A549 treated with RU486 at 1 μM for 4 hours (cell line): Measurements from ENCODE around the gene TNNT3. TPM values are rescaled to one million over a fixed set of nuclear protein-coding genes. Genes with fewer than 3 reads are reported as not detected.

ENCODE experiments used
- total RNA-seq: library from RNA; stranded (reverse); fragments of 200-300 nt; extraction: Qiagen RNA extraction; gene quantifications from 5 replicates; pipeline ENCODE4 v1.2.3, GENCODE V29; 2022; ENCODE audit warnings: low read depth

TNNT3 gene
- total RNA-seq: not detected in 5 replicates

DNA sequence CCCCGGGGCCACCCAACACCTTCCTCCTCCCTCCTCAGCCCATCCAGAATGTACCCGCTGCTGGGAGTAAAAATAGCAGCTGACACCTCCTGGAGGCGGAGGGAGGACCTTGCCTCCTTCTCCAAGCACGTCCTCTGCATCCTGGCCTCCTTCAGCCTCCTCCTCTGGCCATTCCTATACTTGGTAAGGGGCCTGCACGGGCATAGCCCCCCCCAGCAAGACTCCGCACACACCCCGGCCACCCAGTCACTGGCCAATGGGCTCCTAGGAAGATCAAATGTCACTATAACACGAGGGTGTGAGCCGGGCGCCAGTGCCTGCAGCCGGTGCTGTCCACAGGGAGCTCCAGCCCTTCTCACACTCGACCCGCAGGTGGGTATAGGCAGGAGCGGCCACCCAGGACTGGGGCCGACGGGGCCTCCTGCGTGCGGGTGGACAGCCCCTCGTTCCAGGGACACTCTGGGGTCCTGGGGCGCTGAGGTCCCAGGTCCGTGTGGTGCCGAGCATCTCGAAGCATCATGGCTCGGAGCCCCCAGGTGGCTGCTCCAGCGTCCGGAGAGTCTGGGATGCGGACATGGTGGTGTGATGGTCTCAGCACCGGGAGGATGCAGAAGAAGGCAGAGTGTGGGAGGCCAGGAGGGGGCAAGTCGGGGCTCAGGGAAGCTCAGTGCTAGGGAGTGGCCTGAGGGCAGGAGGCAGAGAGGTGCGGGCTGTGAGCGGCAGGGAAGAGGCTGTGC, at the start of gene TNNT3:
Gene TNNT3 (plus strand): TSS at position 313 of the 737 bp plus-strand sequence. CDS start 3,172 bp downstream, outside the sequence.

GRCh38 chr11:1891831-1892115, 27.7 kb upstream of the TNNT3 start, which contains the start of gene PRR33:
PRR33 (minus strand) TSS chr11:1891895; CDS start chr11:1890584, 1,311 bp downstream.

DNA sequence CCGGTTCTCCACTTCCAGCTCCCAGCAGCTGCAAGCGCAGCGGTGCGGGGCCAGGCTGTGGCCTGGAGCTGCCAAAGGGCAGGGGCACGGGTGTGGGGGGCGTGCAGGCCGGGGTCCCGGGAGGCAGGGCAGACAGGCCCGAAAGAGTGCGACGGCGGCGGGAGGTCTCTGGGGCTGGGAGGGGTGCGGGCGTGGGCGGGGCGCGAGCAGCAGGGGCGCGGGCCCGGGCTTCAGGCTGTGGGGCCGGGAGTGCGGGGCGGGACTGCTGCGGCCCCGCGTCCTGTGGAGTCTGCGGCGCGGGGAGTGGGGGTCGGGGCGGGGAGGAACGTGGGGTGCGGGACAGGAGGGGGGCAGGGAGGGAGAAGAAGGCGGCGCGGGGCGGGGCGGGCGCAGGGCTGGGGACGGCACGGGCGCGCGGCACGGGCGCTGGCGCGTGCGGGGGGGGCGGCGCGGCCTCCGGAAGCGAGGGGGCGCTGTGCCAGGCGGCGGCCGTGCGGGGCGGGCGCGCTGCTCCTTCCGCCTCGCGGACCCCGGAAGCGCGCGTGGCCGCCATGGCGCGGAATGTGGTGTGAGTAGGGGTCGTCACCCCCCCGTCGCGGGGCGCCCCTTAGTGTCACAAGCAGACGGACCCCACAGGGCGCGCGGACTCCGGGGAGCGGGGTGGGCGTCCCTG, 27.4 kb downstream of the TNNT3 start, which contains the start of gene MRPL23:
Gene MRPL23 (plus strand): TSS at position 521 of the 673 bp plus-strand sequence. CDS start 31 bp downstream, at position 552.

Other genes starting within 250 kb of the TNNT3 start
- not detected in 5 replicates for gene KRTAP5-6, start 222.5 kb upstream of the TNNT3 start, total RNA-seq
- 1.0 to 1.4 TPM (median 1.1 TPM) in 5 replicates for gene IFITM10, start 169.1 kb upstream of the TNNT3 start, total RNA-seq
- 329 to 529 TPM (median 476 TPM) in 5 replicates for gene CTSD, start 155.8 kb upstream of the TNNT3 start, total RNA-seq
- gene SYT8, start 84.7 kb upstream of the TNNT3 start, total RNA-seq: 0.12 to 1.00 TPM in 2 of 5 replicates, not detected in the others
- gene TNNI2, start 80.7 kb upstream of the TNNT3 start, total RNA-seq: not detected in 5 replicates
- 0.91 to 2.3 TPM (median 1.3 TPM) in 5 replicates for gene LSP1, start 66.6 kb upstream of the TNNT3 start, total RNA-seq
- gene PRR33, start 27.8 kb upstream of the TNNT3 start, total RNA-seq: not detected in 5 replicates
- 137 to 162 TPM (median 158 TPM) in 5 replicates for gene MRPL23, start 27.6 kb downstream of the TNNT3 start, total RNA-seq
- gene H19, start 78.1 kb downstream of the TNNT3 start, total RNA-seq: 6.6 to 13.5 TPM (median 11.6 TPM) in 5 replicates
- 1.4 to 4.4 TPM (median 2.4 TPM) in 5 replicates for gene IGF2, start 219.7 kb downstream of the TNNT3 start, total RNA-seq
- not detected in 5 replicates for gene INS, start 241.5 kb downstream of the TNNT3 start, total RNA-seq